GM19035 (cell line): ENCODE measurements around the gene TWF2.
A peak's percentile ranks its signal among the peaks of the same experiment; 100 is the strongest.

Experiments used
- ATAC-seq: cut with Tn5 transposase; IDR thresholded peaks from one replicate; pipeline ENCODE4 v1.9.1; 2021; ENCODE audit not compliant: unreplicated experiment

TWF2 gene

GRCh38 chr3:52259035-52259434, 20.1 kb upstream of the TWF2 start:
- no peak for ATAC-seq

GRCh38 chr3:52257911-52258310, 19.0 kb upstream of the TWF2 start:
- ATAC-seq = no peak

DNA sequence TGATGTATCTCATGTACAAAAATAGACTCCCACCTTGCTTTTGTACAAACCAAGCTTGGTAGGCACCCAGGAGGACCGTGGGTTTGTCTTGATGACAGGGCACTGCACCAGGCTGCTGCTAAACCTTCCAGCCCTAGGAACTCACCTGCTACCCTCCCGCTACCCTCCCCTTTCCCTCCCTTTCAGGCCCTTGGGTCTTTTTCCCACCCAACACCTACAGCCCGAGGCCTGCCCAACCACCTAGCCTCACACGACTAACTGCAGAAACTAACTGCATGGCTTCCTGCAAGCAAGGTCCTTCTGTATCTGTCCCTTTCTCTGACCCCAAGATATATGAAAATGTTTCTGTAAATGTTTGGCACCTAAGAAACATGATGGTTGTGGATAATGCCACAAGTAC, 17.7 kb upstream of the TWF2 start:
- no peak for ATAC-seq

DNA sequence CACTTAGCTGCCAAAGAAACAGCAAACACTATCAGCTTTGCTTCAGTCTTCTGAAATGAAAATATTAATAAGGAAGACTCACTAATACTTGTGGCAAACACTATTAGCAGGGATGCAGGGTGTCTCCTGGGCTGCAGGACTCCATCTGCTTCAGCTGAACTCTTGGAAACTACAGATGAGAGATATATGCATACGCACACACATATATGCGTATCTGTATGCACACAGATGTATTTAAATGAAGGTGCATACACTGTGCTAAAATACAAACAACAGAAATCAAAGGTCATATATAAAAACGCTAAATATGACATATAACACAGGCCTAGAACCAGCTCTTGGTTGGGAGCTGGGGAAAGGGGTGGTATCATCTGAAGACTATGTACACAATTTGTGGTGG, 17.2 kb upstream of the TWF2 start:
- no peak for ATAC-seq

- no peak for ATAC-seq
Observed at GRCh38 chr3:52254608-52255007, 15.7 kb upstream of the TWF2 start.

- peak; percentile 92 for ATAC-seq
Observed at GRCh38 chr3:52253314-52254304, 14.7 kb upstream of the TWF2 start.

GRCh38 chr3:52250122-52250521, 11.2 kb upstream of the TWF2 start:
- no peak for ATAC-seq

DNA sequence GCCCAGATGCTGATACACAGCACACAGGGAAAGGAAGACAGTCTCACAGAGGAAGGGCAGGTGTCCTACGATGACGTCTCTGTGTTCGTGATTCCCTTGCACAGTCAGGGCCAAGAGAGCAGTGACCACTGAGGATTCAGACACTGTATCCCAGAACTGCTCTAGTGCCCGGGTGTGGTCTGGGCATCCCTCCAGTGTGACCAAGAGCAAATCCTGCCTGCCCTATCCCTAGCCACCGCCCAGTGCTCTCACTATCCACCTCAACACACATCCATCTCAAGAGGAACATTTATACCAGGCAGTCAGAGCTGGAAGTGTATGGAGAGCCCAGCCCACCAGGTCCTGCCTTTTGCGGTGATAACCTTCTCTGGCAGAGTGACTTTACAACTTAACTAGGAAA, 10.7 kb upstream of the TWF2 start:
- ATAC-seq = no peak

GRCh38 chr3:52248816-52249547, 10.0 kb upstream of the TWF2 start:
- no peak for ATAC-seq

GRCh38 chr3:52248165-52248541, 9.2 kb upstream of the TWF2 start:
- ATAC-seq = no peak

DNA sequence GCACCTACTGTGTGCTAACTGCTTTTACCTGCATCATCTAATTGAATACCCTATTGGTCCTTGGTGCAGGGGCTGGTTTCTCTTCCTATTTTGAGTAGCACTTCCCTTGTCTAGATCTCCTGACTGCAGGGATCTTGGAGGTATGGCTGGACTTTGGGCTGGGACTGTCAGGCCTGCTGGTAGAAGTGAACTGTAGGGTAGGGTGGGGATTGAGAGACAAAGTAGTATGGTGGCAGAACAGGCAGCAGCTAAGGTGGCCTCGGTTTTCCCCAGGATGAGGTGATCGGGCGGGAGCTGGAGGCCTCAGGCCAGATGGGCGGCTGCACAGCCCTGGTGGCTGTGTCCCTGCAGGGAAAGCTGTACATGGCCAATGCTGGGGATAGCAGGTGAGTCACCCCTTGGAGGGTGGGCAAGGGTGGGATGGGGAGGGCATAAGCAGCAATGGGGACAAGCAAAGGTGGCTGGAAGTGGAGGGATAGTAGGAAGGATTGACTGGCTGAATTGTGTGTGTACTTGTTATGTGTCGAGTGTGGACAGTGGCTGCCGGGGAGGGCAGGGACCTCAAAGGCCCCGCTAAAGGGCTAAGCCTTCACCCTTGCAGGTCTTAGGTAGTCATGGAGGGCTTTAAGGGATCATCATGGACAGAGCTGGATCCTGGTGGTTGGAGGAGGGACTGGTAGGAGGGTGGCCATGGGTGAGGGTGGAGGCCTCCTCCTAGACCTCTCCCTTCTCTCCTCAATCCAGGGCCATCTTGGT, 8.6 kb upstream of the TWF2 start:
- ATAC-seq = no peak

GRCh38 chr3:52246728-52247408, 7.9 kb upstream of the TWF2 start:
- ATAC-seq = no peak

GRCh38 chr3:52246264-52246620, 7.3 kb upstream of the TWF2 start:
- ATAC-seq = no peak

GRCh38 chr3:52245322-52246263, 6.6 kb upstream of the TWF2 start, which contains the start of gene PPM1M:
TSS of gene PPM1M (plus strand) at chr3:52245759. CDS start at chr3:52245825, 66 bp downstream.
- no peak for ATAC-seq

GRCh38 chr3:52243791-52244628, 5.1 kb upstream of the TWF2 start:
- no peak for ATAC-seq

DNA sequence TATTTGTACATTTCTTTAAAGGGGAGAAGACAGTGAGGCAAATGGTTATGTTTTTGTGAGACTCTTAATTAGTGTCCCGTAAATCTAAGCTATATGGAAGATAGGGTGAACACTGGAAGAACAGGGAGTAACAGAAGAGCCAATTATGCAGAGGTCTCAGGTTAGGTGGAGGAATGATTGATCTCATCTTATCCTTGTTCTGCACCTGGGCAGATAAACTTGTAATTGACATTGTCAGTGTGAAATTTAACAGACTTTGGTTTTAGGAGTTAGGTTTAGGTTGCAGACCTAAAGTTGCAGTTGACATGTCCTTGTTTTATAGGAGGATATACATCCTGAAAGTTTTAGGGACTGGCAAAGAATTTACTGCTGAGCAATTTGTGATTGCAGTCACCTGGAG, 3.1 kb upstream of the TWF2 start:
- no peak for ATAC-seq

DNA sequence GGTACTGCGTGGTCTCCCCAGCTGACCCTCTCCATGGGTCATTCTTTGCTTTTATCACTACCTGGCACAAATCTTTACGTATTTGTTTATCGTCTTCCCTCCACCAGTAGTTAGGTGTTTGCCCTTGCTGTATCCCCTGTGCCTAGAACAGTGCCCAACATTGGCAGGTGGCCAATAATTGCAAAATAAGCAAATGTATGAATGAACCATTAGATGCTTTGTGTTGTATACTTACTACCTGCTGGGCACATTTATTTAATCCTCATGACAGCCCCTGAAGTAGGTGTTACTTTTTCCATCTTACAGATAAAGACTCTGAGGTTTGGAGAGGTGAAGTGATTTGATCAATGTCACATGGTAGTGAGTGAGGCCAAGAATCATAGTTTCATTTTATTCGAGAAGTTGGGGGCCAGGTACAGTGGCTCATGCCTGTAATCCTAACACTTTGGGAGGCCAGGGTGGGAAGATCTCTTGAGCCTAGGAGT, 2.0 kb upstream of the TWF2 start:
- no peak for ATAC-seq

GRCh38 chr3:52240059-52240885, 1.3 kb upstream of the TWF2 start:
- ATAC-seq = no peak
